ENCODE measurements around the gene SCRN3.
"Not testable (repeated sequence)": the region's sequence is repeated elsewhere in the genome, so short reads cannot be mapped to it uniquely, and the experiment has no call there.

Gene SCRN3

GRCh38 chr2:174410039-174410438 is 14.5 kb downstream of the SCRN3 start:
- not testable (repeated sequence) for DNase-seq

GRCh38 chr2:174412256-174412655 is 16.7 kb downstream of the SCRN3 start:
- DNase-seq: no peak

GRCh38 chr2:174428214-174428613 is 32.7 kb downstream of the SCRN3 start:
- no peak for DNase-seq

GRCh38 chr2:174430066-174430465 is 34.5 kb downstream of the SCRN3 start:
- no peak for DNase-seq

GRCh38 chr2:174431902-174432301 is 36.4 kb downstream of the SCRN3 start:
- DNase-seq: no peak

- no peak for DNase-seq
Measured at GRCh38 chr2:174436351-174436750, 40.8 kb downstream of the SCRN3 start.

- DNase-seq: no peak
Measured at GRCh38 chr2:174438146-174438886, 42.8 kb downstream of the SCRN3 start.

GRCh38 chr2:174439323-174439722 is 43.8 kb downstream of the SCRN3 start:
- no peak for DNase-seq

- no peak for DNase-seq
Measured at GRCh38 chr2:174439950-174440349, 44.4 kb downstream of the SCRN3 start.

- no peak for DNase-seq
Measured at GRCh38 chr2:174442546-174443510, 47.3 kb downstream of the SCRN3 start.

GRCh38 chr2:174444761-174445160 is 49.2 kb downstream of the SCRN3 start:
- no peak for DNase-seq

GRCh38 chr2:174445248-174445647 is 49.7 kb downstream of the SCRN3 start:
- DNase-seq: no peak

- no peak for DNase-seq
Measured at GRCh38 chr2:174446531-174446930, 51.0 kb downstream of the SCRN3 start.

- DNase-seq: peak; percentile 19
Measured at GRCh38 chr2:174449033-174449432, 53.5 kb downstream of the SCRN3 start.

- DNase-seq: no peak
Measured at GRCh38 chr2:174450021-174450816, 54.7 kb downstream of the SCRN3 start.

GRCh38 chr2:174454566-174454965 is 59.0 kb downstream of the SCRN3 start:
- no peak for DNase-seq

GRCh38 chr2:174461221-174461620 is 65.7 kb downstream of the SCRN3 start:
- no peak for DNase-seq

- DNase-seq: peak; percentile 30
Measured at GRCh38 chr2:174465327-174465726, 69.8 kb downstream of the SCRN3 start.

- no peak for DNase-seq
Measured at GRCh38 chr2:174473796-174474195, 78.3 kb downstream of the SCRN3 start.

- peak; percentile 74 for DNase-seq
Measured at GRCh38 chr2:174477759-174478158, 82.2 kb downstream of the SCRN3 start.

All from NCI-H146 (cell line).